ENCODE data around the gene KRTAP19-1.
A peak's percentile ranks its signal among the peaks of the same experiment; 100 is the strongest.
"Not testable (repeated sequence)": the region's sequence is repeated elsewhere in the genome, so short reads cannot be mapped to it uniquely, and the experiment has no call there.

The KRTAP19-1 gene

GRCh38 chr21:30480145-30480544 is at the start of gene KRTAP19-1:
TSS of gene KRTAP19-1 (minus strand) at chr21:30480367. CDS start at chr21:30480317, 50 bp downstream.
- DNase-seq (ENCODE audit: low read depth, low spot score) = no peak

- DNase-seq (ENCODE audit: low read depth, low spot score) = no peak
Observed at GRCh38 chr21:30518876-30519275, 38.7 kb upstream of the KRTAP19-1 start.

- DNase-seq (ENCODE audit: low read depth, low spot score) = no peak
Observed at GRCh38 chr21:30515681-30516080, 35.5 kb upstream of the KRTAP19-1 start.

GRCh38 chr21:30505621-30506205 is 25.5 kb upstream of the KRTAP19-1 start:
- DNase-seq (ENCODE audit: low read depth, low spot score) = not testable (repeated sequence)

- DNase-seq (ENCODE audit: low read depth, low spot score) = no peak
Observed at GRCh38 chr21:30502041-30502440, 21.9 kb upstream of the KRTAP19-1 start, which contains the start of gene KRTAP19-5. TSS of gene KRTAP19-5 (minus strand) at chr21:30502141. CDS start at chr21:30502090, 51 bp downstream.

GRCh38 chr21:30497065-30497464 is 16.9 kb upstream of the KRTAP19-1 start, which contains the start of gene KRTAP19-4:
TSS of gene KRTAP19-4 (minus strand) at chr21:30497165. CDS start at chr21:30497110, 55 bp downstream.
- DNase-seq (ENCODE audit: low read depth, low spot score) = no peak

GRCh38 chr21:30491963-30492428 is 11.8 kb upstream of the KRTAP19-1 start, which contains the start of gene KRTAP19-3:
TSS of gene KRTAP19-3 (minus strand) at chr21:30492013. CDS start at chr21:30491957, 56 bp downstream.
- no peak for DNase-seq (ENCODE audit: low read depth, low spot score)

GRCh38 chr21:30487336-30487735 is 7.2 kb upstream of the KRTAP19-1 start, which contains the start of gene KRTAP19-2:
TSS of gene KRTAP19-2 (minus strand) at chr21:30487436. CDS start at chr21:30487348, 88 bp downstream.
- no peak for DNase-seq (ENCODE audit: low read depth, low spot score)

- no peak for DNase-seq (ENCODE audit: low read depth, low spot score)
Observed at GRCh38 chr21:30486180-30486579, 6.0 kb upstream of the KRTAP19-1 start.

- no peak for DNase-seq (ENCODE audit: low read depth, low spot score)
Observed at GRCh38 chr21:30482130-30482529, 2.0 kb upstream of the KRTAP19-1 start.

- no peak for DNase-seq (ENCODE audit: low read depth, low spot score)
Observed at GRCh38 chr21:30479259-30479658, 908 bp downstream of the KRTAP19-1 start.

GRCh38 chr21:30478004-30478403 is 2.2 kb downstream of the KRTAP19-1 start:
- DNase-seq (ENCODE audit: low read depth, low spot score) = no peak

- DNase-seq (ENCODE audit: low read depth, low spot score) = no peak
Observed at GRCh38 chr21:30468900-30469714, 11.1 kb downstream of the KRTAP19-1 start.

GRCh38 chr21:30463713-30464112 is 16.5 kb downstream of the KRTAP19-1 start:
- peak; percentile 1 for DNase-seq (ENCODE audit: low read depth, low spot score)

GRCh38 chr21:30448514-30448913 is 31.7 kb downstream of the KRTAP19-1 start:
- no peak for DNase-seq (ENCODE audit: low read depth, low spot score)

- no peak for DNase-seq (ENCODE audit: low read depth, low spot score)
Observed at GRCh38 chr21:30447056-30447455, 33.1 kb downstream of the KRTAP19-1 start.

- no peak for DNase-seq (ENCODE audit: low read depth, low spot score)
Observed at GRCh38 chr21:30444204-30444603, 36.0 kb downstream of the KRTAP19-1 start.

- DNase-seq (ENCODE audit: low read depth, low spot score) = no peak
Observed at GRCh38 chr21:30443226-30443625, 36.9 kb downstream of the KRTAP19-1 start.

GRCh38 chr21:30439975-30440374 is 40.2 kb downstream of the KRTAP19-1 start, which contains the start of gene KRTAP15-1:
TSS of gene KRTAP15-1 (plus strand) at chr21:30440275. CDS start at chr21:30440328, 53 bp downstream.
- no peak for DNase-seq (ENCODE audit: low read depth, low spot score)

GRCh38 chr21:30437010-30437565 is 43.1 kb downstream of the KRTAP19-1 start:
- no peak for DNase-seq (ENCODE audit: low read depth, low spot score)

GRCh38 chr21:30434033-30434631 is 46.0 kb downstream of the KRTAP19-1 start:
- DNase-seq (ENCODE audit: low read depth, low spot score) = peak; percentile 37

All from astrocyte of the hippocampus (primary cell).